Ecto neural progenitor cell (in vitro differentiated cells): ENCODE results near the gene SH3BGRL2.
"Not testable (repeated sequence)": the region's sequence is repeated elsewhere in the genome, so short reads cannot be mapped to it uniquely, and the experiment has no call there.

ENCODE experiments used
- DNase-seq: peaks from one replicate; pipeline ENCODE4 v3.0.0-alpha.2; 2018; ENCODE audit warnings: low spot score

Gene SH3BGRL2

GRCh38 chr6:79649016-79649415, 17.9 kb downstream of the SH3BGRL2 start:
- no peak for DNase-seq

GRCh38 chr6:79650950-79651349, 19.8 kb downstream of the SH3BGRL2 start:
- DNase-seq: no peak

DNA sequence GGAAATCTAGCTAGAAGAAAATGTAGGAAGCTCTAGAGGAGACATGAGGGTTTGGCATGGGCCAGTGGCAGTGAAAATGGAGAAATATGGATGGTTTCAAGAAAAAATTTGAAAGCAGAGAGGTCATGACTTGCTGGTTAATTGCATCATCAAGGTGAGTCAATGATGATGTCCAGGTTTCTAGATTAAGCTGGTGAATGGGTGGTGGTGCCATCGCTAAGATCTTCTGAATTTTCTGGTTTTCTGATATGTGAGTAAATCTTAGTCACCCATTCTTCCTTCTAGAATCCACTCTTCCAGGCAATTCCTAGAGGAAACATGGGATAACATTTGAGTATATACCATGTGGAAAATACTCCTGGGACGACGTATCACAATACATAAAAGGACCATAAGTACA, 25.0 kb downstream of the SH3BGRL2 start:
- DNase-seq: no peak

- DNase-seq: no peak
Observed at GRCh38 chr6:79657238-79657637, 26.1 kb downstream of the SH3BGRL2 start.

DNA sequence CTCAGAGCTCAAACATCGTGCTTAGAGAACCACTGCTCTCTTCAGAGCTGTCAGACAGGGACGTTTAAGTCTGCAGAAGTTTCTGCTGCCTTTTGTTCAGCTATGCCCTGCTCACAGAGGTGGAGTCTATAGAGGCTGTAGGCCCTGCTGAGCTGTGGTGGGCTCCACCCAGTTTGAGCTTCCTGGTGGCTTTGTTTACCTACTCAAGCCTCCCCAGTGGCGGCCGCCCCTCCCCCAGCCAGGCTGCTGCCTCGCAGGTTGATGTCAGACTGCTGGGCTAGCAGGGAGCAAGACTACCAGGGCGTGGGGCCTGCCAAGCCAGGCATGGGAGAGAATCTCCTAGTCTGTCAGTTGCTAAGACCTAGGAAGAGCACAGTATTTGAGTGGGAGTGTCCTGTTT, 32.5 kb downstream of the SH3BGRL2 start:
- DNase-seq: not testable (repeated sequence)

- no peak for DNase-seq
Observed at GRCh38 chr6:79665725-79666551, 34.8 kb downstream of the SH3BGRL2 start.

GRCh38 chr6:79666634-79667033, 35.5 kb downstream of the SH3BGRL2 start:
- no peak for DNase-seq

- DNase-seq: no peak
Observed at GRCh38 chr6:79668381-79668780, 37.3 kb downstream of the SH3BGRL2 start.

- DNase-seq: no peak
Observed at GRCh38 chr6:79669766-79670165, 38.6 kb downstream of the SH3BGRL2 start.

GRCh38 chr6:79670789-79671188, 39.7 kb downstream of the SH3BGRL2 start:
- no peak for DNase-seq

- no peak for DNase-seq
Observed at GRCh38 chr6:79671600-79672266, 40.6 kb downstream of the SH3BGRL2 start.

DNA sequence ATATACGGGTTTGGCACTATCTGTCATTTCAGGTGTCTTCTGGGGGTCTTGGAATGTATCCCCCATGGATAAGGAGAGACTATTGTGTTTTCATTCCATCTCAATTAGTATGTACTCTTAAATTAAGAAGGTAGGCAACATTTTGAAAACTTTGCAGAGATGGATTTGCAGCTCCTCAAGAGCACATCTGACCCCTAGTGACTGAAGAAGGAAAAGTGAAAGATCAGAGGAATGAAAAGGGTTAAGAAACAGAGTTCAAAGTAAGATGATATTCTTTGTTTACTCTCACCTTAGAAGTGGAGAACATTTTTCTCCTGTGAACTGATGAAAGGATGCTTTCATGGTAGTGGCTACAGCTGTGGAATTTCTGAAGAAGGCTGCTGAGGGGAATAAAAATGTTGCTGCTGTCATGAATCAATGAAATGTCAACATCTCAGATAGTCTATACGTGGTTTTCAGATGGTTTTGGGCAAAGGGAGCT, 41.5 kb downstream of the SH3BGRL2 start:
- no peak for DNase-seq

DNA sequence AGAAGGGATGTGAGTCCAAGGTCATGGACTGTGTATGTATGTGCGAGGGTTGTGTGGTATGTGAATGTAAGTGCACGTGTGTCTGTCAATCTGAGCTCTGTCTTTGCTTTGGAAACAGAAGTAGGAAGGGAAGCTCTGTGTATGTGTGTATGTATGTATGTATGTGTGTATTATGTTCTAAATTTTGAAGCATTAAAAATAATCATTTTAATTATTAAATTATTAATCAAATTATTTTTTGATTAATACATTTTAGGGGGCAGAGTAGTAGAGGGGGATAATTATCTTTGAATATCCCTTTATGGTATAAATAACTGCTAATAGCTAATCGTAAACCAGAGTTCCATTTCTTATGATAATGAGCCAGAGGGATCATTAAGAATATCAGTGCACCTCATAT, 42.8 kb downstream of the SH3BGRL2 start:
- DNase-seq: no peak

- DNase-seq: no peak
Observed at GRCh38 chr6:79676785-79677736, 45.9 kb downstream of the SH3BGRL2 start.

GRCh38 chr6:79682682-79683081, 51.6 kb downstream of the SH3BGRL2 start:
- not testable (repeated sequence) for DNase-seq

GRCh38 chr6:79684876-79685275, 53.7 kb downstream of the SH3BGRL2 start:
- DNase-seq: no peak

- DNase-seq: no peak
Observed at GRCh38 chr6:79686707-79687309, 55.7 kb downstream of the SH3BGRL2 start.

DNA sequence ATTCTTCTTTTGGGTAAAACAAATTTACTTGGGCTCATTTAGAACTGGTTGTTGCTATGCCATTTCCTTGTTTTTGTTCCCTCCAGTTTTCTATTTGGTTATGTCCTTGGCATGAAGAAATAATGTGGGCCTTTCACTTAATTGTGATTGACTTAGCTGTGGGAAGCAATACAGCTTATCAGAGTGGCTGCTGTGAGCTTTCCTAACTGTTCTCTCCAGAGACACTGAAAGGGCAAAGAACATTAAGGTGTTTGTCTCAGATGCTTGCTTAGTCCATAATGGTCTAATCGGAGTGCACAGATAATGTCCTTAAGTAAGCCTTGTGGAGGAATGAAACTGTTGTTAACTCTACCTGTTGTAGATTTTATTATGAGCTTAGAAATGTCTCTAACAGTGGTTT, 56.6 kb downstream of the SH3BGRL2 start:
- no peak for DNase-seq

- DNase-seq: no peak
Observed at GRCh38 chr6:79694156-79694555, 63.0 kb downstream of the SH3BGRL2 start.

DNA sequence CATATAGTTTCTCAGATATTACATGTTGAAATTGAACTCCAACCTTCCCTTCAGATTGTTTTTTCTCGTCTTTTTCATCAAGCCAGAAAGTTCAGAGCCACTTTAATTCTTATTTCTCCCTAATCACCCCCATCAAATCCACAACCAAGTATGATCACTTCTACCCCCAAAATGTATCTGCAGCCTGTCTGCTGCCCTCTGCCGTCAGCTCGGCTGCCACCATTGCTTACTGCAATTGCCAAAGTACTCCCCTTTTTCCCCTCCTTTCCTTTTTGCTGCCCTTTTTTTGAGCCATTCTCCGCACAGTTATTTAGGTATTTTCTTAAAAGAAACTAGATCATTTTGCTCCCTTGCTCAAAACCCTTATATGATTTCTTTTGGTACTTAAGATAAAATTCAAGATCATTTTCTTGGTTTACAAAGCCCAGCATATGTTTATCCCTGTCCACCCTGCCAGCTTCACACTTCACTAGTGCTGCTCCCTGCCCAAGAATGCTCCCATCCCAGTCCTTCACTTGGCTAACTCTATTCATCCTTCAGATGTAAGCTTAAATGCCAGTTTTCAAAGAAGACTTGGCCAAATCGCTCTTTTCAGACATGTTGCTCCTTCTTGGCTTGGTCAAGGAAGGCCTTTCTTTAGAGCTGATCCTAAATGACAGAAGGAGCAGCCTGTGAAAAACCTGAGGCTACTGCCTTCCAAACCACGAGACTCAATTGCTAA, 63.7 kb downstream of the SH3BGRL2 start:
- no peak for DNase-seq

DNA sequence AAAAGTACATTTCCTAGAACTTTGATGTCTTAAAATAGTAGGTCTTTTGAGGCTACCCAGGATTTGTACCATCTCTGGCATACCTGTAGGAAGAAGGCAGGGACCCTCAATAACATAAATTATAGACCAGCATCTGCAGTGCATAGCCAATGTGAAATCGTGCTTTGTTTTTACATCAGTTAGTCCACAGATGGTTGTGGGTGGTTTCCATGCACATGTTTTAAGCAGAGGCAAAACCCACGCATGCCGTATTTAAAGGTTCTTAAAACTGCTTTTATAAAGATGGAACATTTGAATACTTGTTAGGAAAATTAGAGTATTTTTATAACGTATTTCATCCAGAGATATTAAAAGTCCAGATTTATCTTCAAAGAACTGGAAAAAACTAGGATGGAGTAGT, 66.3 kb downstream of the SH3BGRL2 start:
- DNase-seq: no peak
